GM21529 (cell line): ENCODE measurements around the gene STAT2.
"Not testable (repeated sequence)": the region's sequence is repeated elsewhere in the genome, so short reads cannot be mapped to it uniquely, and the experiment has no call there.

Source experiments
- ATAC-seq: cut with Tn5 transposase; IDR thresholded peaks from one replicate; pipeline ENCODE4 v1.9.1; 2021; ENCODE audit not compliant: unreplicated experiment

STAT2 gene

DNA sequence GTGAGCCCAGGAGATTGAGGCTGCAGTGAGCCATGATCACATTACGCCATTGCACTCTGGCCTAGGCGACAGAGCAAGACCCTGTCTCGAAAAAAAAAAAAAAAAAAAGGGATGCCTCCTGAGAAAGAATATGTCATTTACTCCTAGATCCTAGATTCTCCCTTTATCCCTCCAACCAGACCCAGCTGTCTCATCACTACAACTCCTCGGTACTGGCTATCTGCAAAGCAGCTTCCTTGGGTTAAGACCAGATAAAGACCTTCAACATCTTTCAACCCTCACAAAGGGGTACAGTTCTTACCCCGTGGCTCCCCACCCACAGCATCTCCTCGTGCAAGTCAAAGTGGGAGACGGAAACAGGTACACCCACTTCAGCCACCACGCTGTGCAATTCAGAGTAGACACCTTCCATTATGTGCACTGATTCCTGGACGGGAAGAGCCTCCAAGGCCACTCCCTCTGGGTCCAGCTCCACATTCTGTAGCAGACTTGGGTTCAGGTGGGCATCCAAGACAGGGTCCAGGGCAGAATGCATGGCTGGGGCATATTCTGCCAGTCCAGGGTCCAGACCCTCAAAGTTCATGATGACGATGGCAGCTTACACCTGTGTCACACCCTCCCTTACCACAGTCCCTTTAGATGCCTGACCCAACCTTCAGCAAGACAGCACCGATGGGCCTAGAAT, 27.3 kb downstream of the STAT2 start:
- no peak for ATAC-seq

DNA sequence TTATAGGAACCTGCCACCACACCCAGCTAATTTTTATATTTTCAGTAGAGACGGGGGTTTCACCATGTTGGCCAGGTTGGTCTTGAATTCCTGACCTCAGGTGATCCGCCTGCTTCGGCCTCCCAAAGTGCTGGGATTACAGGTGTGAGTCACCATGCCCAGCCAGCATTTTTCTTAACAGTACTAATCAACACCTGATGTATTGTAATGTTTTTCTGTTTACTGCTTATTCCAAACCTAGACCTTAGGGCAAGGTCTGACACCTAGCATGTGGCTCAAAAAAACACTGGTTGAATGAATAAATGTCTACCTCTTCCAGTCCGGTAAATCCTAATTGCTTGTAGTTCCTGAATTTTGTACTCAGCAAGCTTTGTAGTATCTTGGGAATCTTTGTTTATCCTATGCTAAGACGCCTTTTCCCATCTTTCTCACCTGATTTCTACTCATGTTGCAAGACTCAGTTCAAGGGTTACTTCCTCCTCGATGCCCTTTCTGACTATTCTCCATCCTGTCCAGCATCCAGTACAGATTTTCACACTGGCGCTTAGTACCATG, 28.9 kb downstream of the STAT2 start:
- no peak for ATAC-seq

DNA sequence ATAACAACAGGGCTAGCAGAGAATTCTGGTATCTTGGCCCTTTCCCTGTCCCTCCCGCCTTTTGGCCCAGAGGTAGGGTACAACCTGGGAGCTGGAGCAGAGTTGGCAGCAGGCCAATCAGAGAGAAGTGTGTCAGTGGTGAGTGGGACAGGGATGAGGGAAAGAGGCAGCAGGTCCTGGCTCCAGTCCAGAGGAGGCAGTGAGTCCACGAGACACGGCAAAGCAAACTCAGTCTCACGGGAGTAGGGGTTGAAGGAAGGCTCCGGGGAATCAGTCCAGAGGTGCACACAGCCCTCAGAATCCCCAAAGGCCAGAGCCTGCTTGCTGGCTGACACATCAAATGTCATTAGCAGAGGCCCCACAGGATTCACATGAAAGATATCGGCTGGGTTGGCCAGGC, 33.4 kb downstream of the STAT2 start:
- ATAC-seq, result no peak

DNA sequence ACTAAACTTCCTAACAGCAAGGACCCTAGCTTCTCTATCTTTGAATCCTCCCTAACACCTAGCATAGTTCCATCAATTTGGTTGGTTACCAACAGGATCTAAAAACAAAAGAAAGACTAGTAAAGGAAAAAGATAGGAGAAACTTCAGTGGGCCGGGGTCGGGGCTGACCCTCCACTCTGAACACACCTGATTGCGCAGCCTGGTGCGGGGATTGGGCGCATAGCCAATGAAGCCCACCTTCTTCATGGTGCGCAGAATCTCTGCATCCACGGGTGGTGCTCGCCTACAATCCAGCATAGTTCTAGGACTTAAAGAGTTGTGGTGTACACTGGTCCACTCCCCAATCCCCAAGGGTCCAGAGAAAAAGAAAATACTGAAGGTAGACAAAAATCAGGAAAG, 33.8 kb downstream of the STAT2 start:
- ATAC-seq, result no peak

DNA sequence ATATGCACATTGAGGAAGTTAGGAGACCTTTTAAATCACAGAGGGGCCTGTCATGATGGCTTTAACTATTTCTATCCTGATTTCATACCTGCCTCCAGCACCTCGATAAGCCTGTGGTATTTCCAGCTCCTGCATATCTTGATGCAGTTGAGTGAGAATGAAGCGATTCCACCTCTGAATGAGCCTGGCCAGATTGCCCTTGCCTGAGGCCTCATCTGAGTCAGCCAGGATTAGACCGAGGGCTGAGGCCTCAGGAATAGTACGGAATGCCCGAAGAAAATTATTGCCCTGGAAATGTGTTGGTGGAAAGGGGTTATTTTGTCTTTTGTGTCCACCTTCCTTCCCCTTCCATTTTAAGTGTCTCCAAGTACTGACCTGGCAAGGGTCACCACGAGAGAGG, 35.7 kb downstream of the STAT2 start:
- no peak for ATAC-seq

DNA sequence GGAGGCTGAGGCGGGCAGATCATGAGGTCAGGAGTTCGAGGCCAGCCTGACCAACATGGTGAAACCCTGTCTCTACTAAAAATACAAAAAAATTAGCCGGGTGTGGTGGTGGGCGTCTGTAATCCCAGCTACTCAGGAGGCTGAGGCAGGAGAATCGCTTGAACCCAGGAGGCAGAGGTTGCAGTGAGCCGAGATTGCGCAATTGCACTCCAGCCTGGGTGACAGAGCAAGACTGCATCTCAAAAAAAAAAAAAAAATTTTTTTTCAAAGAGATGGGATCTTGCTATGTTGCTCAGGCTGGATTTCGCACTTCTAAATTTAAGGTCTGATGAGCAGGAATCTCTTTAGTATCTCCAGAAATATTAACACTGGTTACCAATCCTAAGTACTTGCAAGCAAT, 38.3 kb downstream of the STAT2 start:
- not testable (repeated sequence) for ATAC-seq

DNA sequence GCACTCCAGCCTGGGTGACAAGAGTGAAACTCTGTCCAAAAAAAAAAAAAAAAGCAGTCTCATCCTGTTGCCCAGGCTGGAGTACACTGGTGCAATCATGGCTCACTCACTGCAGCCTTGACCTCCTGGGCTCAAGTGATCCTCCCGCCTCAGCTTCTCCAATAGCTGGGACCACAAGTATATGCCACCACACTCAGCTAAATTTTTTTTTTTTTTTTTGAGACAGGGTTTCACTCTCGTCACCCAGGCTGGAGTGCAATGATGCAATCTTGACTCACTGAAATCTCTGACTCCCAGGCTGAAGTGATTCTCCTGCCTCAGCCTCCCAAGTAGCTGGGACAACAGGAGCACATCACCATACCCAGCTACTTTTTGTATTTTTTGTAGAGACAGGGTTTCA, 38.9 kb downstream of the STAT2 start:
- ATAC-seq, result no peak

DNA sequence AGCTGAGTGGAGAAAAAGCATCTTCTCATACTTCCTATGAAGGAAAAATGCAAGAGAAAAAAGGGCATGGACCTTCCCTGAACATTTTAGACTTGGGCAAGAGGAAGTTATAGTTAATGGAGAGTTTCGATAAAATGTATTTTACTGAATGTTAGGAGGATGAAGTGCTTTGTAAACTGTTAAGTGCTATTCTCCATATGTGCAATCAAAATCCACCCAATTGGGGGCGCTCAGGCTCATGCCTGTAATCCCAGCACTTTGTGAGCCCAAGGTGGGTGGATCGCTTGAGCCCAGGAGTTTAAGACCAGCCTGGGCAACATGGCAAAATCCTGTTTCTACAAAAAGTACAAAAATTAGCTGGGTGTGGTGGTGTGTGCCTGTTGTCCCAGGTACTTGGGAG, 42.2 kb downstream of the STAT2 start:
- ATAC-seq, result no peak

DNA sequence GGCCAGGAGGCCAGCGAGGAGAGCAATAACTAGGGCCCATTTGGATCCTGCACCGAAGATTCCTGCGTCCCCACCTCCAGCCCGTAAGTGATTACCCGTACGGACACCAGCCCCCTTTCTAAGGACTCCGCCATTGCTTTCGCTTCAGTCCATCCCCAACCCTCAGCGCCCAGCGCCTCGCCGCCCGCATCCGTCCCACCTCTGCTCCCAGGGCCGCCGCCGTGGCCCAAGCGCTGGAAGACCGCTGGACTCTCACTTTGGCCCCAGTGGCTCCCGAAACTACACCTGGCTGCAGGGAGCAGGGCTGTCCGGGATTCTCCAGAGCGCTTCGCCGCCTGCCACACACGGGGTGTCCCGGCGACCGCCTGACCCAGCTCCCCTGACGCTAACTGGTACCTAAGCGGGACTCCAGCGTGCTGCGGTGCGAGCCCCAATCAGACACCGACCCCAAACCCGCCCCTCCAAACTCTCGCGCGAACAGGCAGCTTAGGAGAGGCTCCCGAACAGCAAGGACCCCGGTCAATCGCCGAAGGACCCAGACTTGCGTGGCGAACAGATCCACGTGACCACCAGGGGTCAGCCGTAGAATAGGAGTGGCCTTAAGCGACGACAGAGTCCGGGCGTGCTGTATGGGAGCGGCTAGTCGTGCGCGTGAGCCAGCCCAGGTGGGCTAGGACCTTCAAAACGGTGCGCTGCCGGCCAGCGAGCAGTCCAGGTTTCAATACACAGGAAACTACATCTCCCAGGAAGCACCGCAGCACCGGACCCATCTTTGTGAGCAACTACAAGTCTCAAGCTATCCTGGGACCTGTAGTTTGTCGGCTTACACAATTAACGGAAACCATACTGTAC, 44.1 kb downstream of the STAT2 start, which contains the start of gene CNPY2:
Gene CNPY2 (minus strand): TSS at position 367 of the 852 bp plus-strand sequence. CDS start 771 bp downstream, outside the sequence.
- ATAC-seq, result peak; percentile 88

DNA sequence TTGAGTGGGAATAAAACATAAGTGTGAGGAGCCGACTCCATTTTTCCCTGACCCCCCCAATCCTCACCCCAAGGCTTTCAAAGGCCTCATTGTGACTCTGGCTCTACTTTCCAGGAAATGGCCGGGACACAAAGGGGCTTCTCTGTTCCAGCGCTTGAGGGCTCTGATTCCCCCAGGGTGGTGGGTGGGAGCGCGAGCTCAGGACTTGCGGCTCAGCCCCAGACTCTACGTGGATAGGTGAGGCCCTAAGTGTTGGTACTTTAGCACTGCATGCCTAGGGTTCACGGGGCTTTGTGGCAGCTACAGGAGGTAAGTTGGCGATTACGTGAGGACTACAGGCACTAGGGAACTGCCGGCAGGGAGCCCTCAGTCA, 44.7 kb downstream of the STAT2 start:
- ATAC-seq, result no peak

DNA sequence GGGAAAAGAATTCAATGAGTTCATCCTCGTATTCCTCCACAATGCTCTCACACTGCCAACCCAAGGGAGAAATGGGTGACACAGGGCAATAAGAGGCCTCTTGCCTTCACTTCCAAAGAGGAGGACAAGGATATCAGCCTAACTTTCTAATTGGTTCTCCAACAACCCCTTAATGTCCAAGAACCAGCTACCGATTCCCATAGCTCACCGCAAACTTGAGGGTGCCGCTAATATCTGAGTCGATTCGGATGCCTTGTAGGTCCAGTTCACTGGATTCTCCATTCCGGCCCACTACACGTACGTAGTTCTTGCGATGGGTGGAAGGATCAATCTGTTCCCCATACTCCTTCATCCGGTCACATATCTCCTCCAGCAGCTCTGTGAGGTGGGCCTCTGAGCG, 48.9 kb downstream of the STAT2 start:
- no peak for ATAC-seq

DNA sequence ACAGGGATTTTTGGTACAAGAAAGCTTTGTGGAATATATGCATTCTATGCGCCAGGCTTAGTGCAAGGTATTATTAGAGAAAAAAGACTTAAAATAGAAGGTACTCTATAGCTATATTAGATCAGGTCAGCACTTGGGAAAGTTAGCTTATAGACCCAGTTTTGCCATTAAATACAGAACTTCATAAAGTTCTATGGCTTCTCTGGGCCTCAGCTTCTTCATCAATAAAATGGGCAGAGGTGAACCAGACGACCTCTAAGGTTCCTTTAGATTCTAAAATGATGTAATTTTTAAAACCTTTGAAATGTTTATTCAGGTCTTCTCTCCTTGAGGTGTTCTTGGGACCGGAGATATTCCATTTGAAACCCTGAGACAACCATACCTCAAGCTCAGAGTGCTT, 51.2 kb downstream of the STAT2 start:
- no peak for ATAC-seq

DNA sequence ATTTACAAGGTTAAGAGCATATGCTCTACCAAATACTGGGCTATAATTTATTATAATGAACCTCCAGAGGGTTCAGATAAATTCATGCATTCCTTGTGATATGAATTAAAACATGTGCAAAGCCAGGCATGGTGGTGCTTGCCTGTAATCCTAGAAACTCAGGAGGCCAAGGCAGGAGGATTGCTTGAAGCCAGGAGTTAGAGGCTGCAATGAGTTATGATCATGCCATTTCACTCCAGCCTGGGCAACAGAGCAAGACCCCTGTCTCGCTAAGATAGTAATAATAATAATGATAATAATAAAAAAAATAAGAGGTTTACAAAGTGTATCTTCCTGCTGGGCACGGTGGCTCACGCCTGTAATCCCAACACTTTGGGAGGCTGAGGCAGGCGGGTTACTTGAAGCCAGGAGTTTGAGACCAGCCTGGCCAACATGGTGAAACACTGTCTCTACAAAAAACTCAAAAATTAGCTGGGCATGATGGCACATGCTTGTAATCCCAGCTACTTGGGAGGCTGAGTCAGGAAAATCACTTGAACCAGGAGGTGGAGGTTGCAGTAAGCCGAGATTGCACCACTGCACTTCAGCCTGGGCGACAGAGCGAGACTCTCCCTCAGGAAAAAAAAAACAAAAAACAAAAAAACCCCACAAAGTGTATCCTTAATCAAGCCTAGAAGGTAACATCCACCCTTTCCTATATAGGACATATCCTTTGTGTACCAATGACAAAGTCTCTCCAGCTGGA, 52.5 kb downstream of the STAT2 start:
- ATAC-seq, result no peak

DNA sequence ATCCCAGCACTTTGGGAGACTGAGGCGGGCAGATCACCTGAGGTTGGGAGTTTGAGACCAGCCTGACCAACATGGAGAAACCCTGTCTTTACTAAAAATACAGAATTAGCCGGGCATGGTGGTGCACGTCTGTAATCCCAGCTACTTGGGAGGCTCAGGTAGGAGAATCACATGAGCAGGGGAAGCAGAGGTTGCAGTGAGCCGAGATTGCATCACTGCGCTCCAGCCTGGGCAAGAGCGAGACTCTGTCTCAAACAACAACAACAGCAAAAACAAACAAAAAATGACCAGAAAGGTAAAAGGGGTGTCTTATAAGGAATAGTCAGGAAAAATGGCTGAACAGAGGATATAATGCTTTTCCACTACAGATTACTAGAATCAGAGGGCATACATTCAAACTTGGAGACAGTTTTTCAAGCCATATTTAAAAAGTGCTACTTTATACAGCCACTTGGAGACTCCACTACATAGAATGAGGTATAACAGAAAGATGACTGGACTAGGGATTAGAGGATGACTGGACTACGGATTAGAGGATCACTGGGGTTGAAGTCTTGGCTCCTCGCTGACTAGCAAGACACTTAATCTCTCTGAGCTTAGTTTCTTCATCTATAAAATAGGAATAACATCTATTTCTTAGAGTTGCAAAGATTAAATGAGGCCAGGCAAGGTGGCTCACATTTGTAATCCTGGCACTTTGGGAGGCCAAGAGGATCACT, 54.9 kb downstream of the STAT2 start:
- no peak for ATAC-seq

DNA sequence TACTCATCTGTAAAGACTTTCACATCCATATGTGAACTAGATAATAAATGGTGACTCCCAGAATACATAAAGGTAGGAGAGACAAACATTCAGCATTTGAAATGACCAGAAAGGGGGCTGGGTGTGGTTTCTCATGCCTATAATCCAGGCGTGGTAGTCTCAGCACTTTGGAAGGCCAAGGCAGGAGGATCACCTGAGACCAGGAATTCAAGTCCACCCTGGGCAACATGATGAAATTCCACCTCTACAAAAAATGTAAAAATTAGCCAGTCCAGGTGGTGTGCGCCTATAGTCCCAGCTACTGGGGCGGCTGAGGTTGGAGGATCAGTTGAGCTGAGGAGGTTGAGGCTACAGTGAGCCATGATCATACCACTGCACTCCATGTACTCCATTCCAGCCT, 55.6 kb downstream of the STAT2 start:
- ATAC-seq, result no peak

DNA sequence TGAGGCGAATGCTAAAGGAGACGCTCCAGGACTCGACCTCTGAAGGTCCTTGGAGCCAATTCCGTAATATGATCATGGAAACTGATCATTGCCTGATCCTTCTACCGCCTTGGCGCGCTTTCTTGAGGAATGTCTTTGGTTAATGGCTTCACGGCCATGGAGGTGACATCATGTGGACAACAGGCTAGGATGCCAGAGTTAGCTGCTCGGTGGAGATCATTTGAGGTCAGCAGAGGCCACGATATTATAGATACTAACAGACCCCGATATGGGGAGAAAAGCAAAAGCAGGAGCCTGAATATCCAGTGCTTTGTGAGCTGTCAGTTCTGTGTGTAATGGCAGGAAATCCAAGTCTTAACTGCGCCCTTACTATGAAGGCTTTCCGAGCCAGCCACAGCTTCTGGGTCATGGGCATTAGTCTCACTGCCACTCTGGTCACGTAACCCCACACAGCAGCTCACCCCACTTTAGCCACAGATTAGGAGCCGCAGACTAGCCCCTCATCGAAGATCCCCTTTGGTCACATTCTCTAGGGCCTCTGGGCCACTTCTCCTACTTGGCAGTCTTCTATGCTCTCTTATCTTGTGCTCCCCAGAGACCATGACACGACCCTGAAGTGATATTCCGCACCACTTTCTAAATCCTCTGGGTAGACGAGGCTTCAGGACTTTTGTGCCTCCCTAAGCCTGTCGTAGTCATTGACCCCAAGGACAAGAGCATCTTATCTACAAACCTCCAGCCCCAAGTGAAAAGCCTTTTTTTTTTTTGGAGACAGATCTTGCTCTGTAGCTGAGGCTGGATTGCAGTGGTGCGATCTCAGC, 59.1 kb downstream of the STAT2 start:
- no peak for ATAC-seq

DNA sequence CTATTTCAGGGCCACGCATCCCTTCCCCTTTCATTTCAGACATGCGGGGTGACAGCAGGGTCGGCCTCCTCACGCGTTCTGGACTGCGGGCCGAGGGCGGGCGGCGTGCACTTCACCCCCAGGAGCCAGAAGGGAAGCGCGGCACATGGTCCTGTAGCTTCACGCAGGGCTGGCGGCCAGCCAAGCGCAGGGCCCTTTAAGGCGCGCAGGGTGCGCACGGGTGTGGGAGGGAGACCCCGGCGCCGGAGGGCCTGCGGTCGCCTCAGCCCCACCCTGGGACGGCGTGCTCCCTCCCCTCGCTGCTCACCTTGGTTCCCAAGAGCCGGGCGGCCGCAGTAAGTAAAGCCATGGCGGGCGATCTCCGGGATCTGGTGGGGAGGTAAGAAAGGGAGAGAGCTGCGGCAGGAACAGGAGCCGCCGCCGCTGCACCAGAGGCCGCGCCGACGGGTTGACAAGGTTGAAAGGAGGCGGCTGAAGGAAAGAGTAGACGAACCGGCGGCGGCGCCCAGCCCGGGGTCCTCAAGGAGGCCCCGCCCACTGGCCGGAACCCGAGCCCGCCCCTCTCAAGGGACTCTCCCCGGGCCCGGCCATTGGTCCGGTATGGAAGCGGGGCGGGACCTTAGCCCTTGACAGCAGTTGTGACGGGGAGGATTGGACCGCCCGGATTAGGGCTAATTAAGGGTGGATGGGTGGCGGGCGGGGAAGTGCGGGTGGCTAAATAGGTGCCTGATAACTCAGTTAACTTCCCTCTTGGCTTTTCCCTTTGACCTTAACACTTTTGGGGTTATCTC, 59.9 kb downstream of the STAT2 start, which contains the start of gene CS:
Gene CS (minus strand): TSS at position 478 of the 791 bp plus-strand sequence. CDS start 129 bp downstream, at position 349.
- ATAC-seq, result peak; percentile 93

DNA sequence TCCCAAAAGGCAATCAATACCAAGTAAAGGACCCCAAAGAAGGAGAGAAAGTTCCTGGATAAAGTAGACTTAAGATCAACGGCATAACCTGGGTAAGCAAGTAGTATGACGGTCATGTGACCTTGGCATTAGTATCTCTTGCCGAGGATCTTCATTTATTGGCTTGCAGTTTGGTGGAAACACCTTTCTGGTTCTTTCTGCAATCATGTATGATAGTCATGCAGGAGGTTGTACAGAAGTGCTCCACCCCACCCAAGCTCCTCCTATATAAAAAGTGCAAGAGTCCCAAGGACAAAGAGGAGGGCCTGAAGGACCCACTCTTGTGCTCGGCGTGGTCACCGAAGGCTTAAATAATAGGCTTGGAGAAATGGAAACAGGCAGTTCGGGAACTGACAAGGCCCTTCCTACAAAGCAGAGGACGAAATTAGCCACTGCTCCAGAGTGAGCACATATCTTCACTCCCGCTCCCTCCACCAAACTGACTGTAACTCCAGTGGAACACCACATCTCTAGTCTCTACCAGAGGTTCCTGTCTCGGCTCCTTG, 60.5 kb downstream of the STAT2 start:
- peak; percentile 1 for ATAC-seq

DNA sequence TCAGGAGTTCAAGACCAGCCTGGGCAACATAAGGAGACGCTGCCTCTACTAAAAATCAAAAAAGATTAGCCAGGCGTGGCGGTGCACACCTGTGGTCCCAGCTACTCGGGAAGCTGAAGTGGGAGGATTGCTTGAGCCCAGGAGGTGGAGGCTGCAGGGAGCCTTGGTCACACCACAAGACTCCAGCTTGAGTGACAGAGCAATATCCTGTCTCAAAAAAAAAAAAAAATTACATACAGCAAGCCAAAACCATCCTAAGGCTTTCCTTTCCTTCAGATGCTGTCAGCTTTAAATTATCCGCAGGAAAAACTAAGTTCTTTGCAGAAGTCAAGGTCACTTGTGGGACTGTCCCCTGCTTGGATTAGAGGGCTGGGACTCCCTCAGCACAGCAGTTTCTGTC, 61.1 kb downstream of the STAT2 start:
- ATAC-seq, result no peak
